Keratinocyte (primary cell): Measurements from ENCODE around the gene IL1RAP.

ENCODE experiments used
- EZH2 ChIP-seq: IDR thresholded peaks from one replicate; pipeline ENCODE4 v1.6.1; 2012; ENCODE audit warnings: inconsistent platforms, mild to moderate bottlenecking, low read length, moderate library complexity
- TF ChIP-seq, protein P1 (sequence below), 3 experiments: IDR thresholded peaks in 1 of 3; conservative IDR thresholded peaks in 1 of 3; optimal IDR thresholded peaks in 1 of 3; 2 replicates in 2 of 3; 3 replicates in 1 of 3; pipeline versions ENCODE3 to v1.5.1; 2011; ENCODE audit warnings: low read length in 3 of 3, mild to moderate bottlenecking in 3 of 3, moderate library complexity in 2 of 3, control low read depth in 1 of 3, inconsistent platforms in 1 of 3; ENCODE audit not compliant: insufficient read depth in 2 of 3; ENCODE audit errors: extremely low read depth in 1 of 3

DNA sequence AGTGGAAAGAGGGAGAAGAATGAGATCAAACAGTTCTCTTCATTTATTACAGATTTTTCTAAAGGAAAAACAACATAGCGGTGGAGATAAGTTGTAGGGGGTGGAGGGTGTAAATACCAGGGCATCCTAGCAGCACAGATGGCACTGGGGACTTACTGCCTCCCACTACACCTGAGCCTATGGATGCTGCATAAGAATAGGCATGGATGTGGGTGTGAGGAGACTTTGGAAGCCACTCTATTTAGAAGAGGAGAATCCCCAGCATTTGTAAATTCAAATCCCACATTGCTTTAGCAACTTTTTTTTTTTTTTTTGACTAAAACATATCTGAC lies 27.4 kb upstream of the IL1RAP start:
- TF ChIP-seq, protein P1, sequence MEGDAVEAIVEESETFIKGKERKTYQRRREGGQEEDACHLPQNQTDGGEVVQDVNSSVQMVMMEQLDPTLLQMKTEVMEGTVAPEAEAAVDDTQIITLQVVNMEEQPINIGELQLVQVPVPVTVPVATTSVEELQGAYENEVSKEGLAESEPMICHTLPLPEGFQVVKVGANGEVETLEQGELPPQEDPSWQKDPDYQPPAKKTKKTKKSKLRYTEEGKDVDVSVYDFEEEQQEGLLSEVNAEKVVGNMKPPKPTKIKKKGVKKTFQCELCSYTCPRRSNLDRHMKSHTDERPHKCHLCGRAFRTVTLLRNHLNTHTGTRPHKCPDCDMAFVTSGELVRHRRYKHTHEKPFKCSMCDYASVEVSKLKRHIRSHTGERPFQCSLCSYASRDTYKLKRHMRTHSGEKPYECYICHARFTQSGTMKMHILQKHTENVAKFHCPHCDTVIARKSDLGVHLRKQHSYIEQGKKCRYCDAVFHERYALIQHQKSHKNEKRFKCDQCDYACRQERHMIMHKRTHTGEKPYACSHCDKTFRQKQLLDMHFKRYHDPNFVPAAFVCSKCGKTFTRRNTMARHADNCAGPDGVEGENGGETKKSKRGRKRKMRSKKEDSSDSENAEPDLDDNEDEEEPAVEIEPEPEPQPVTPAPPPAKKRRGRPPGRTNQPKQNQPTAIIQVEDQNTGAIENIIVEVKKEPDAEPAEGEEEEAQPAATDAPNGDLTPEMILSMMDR (optimal IDR thresholded peaks at IDR 0.05 in 1 of 3, IDR thresholded peaks at IDR 0.05 in 1 of 3, conservative IDR thresholded peaks at IDR 0.05 in 1 of 3; ENCODE audit: extremely low read depth in 1 of 3, insufficient read depth in 2 of 3, low read length in 3 of 3), result no peak
- no peak for TF ChIP-seq EZH2
